SK-N-SH (cell line): ENCODE data around the gene AFF3. TPM values are rescaled to one million over a fixed set of nuclear protein-coding genes. Genes with fewer than 3 reads are reported as not detected.

Source experiments
- CTCF ChIA-PET: fragments of 300-600, 350-600 bp; formaldehyde crosslinking; extraction: SDS; loops from one replicate; lab custom pipeline; 2021; lab: Yijun Ruan, JAX
- POLR2A ChIA-PET: fragments of 350-600 bp; sonication (Branson Sonifier 250); formaldehyde crosslinking; extraction: SDS; loops from one replicate; lab custom pipeline; 2020; ENCODE audit warnings: antibody characterized with exemption, inconsistent platforms; lab: Yijun Ruan, JAX
- DNase-seq: peaks from one replicate; pipeline ENCODE4 v3.0.0; 2012
- H2AFZ ChIP-seq: fragments of 200-600 bp; sonication (generic); 2 replicates; pipeline ENCODE4 v1.8.1; 2016; ENCODE audit warnings: antibody characterized with exemption, mild to moderate bottlenecking, low read depth
- H3F3A ChIP-seq: fragments of 200-600 bp; sonication (generic); replicated peaks from 2 replicates; pipeline ENCODE3; 2016; ENCODE audit warnings: antibody characterized with exemption, mild to moderate bottlenecking; ENCODE audit not compliant: insufficient read depth
- H3K27ac ChIP-seq, 2 experiments: fragments of 200-500 bp in 1 of 2; fragments of 200-600 bp in 1 of 2; sonication (Bioruptor generic) in 1 of 2; sonication (generic), shearing (Covaris generic) in 1 of 2; 2 replicates each; pipeline versions ENCODE4 v1.5.1 to v1.6.1; 2014 to 2016; ENCODE audit warnings: low read depth in 2 of 2, inconsistent platforms in 1 of 2, low read length in 1 of 2, mild to moderate bottlenecking in 1 of 2, mixed read lengths in 1 of 2
- H3K27me3 ChIP-seq: fragments of 200-600 bp; sonication (generic), shearing (Covaris generic); 2 replicates; pipeline ENCODE4 v1.6.1; 2016; ENCODE audit warnings: mixed run types; ENCODE audit not compliant: insufficient read depth
- H3K36me3 ChIP-seq, 2 experiments: fragments of 200-500 bp in 1 of 2; fragments of 200-600 bp in 1 of 2; sonication (Bioruptor generic) in 1 of 2; sonication (generic) in 1 of 2; replicated peaks in 1 of 2; 2 replicates each; pipeline versions ENCODE3 to v1.5.1; 2014 to 2016; ENCODE audit warnings: low read length in 1 of 2, mild to moderate bottlenecking in 1 of 2; ENCODE audit not compliant: insufficient read depth in 2 of 2, control insufficient read depth in 1 of 2
- H3K4me1 ChIP-seq, 2 experiments: fragments of 200-500 bp in 1 of 2; fragments of 200-600 bp in 1 of 2; sonication (Bioruptor generic) in 1 of 2; sonication (generic), shearing (Covaris generic) in 1 of 2; 2 replicates each; pipeline versions ENCODE4 v1.5.1 to v1.6.1; 2014 to 2016; ENCODE audit warnings: low read depth in 1 of 2, low read length in 1 of 2, mixed run types in 1 of 2; ENCODE audit not compliant: insufficient read depth in 2 of 2, control insufficient read depth in 1 of 2
- H3K4me2 ChIP-seq: fragments of 200-600 bp; sonication (generic), shearing (Covaris generic); 2 replicates; pipeline ENCODE4 v1.6.1; 2017; ENCODE audit warnings: mixed run types
- H3K4me3 ChIP-seq, 2 experiments: fragments of 200-500 bp in 1 of 2; fragments of 200-600 bp in 1 of 2; sonication (Bioruptor generic) in 1 of 2; sonication (generic), shearing (Covaris generic) in 1 of 2; 2 replicates each; pipeline versions ENCODE4 v1.5.1 to v1.8.1; 2014 to 2016; ENCODE audit warnings: low read depth in 2 of 2, inconsistent platforms in 1 of 2, low read length in 1 of 2, mild to moderate bottlenecking in 1 of 2, mixed read lengths in 1 of 2, moderate library complexity in 1 of 2
- H3K79me2 ChIP-seq: fragments of 200-600 bp; sonication (generic); 2 replicates; pipeline ENCODE4 v1.8.1; 2017; ENCODE audit warnings: mild to moderate bottlenecking; ENCODE audit not compliant: insufficient read depth
- H3K9ac ChIP-seq: fragments of 200-600 bp; sonication (generic); 2 replicates; pipeline ENCODE4 v1.6.1; 2017; ENCODE audit warnings: mixed run types
- H3K9me2 ChIP-seq: fragments of 200-600 bp; sonication (generic); 2 replicates; pipeline ENCODE4 v1.6.1; 2017; ENCODE audit warnings: mixed run types
- H3K9me3 ChIP-seq: fragments of 200-600 bp; sonication (generic); 2 replicates; pipeline ENCODE4 v1.6.1; 2017; ENCODE audit warnings: mixed run types, mild to moderate bottlenecking, moderate library complexity
- H4K20me1 ChIP-seq: fragments of 200-600 bp; sonication (generic); 2 replicates; pipeline ENCODE4 v1.6.1; 2017; ENCODE audit warnings: mild to moderate bottlenecking, mixed run types; ENCODE audit not compliant: insufficient read depth
- EP300 ChIP-seq, 2 experiments: IDR thresholded peaks; 2 replicates each; pipeline versions ENCODE4 v1.4.0 to v1.6.1; 2012; ENCODE audit warnings: borderline replicate concordance in 1 of 2, low read depth in 1 of 2, low read length in 1 of 2
- FOSL2 ChIP-seq: IDR thresholded peaks from 2 replicates; pipeline ENCODE4 v1.4.0; 2012; ENCODE audit warnings: low read depth, mild to moderate bottlenecking, moderate library complexity, borderline replicate concordance
- GABPA ChIP-seq: IDR thresholded peaks from 2 replicates; pipeline ENCODE4 v1.4.0; 2012; ENCODE audit warnings: low read depth, mild to moderate bottlenecking
- GATA2 ChIP-seq: sonication (generic); formaldehyde crosslinking; IDR thresholded peaks from 2 replicates; pipeline ENCODE4 v1.5.0; 2020; ENCODE audit warnings: mild to moderate bottlenecking, missing genetic modification reagents
- IRF3 ChIP-seq: fragments of 150-350 bp; IDR thresholded peaks from 2 replicates; pipeline ENCODE4 v1.6.1; 2016; ENCODE audit warnings: mild to moderate bottlenecking, low read depth, low read length
- JUND ChIP-seq: IDR thresholded peaks from 2 replicates; pipeline ENCODE4 v1.4.0; 2012
- MAX ChIP-seq: IDR thresholded peaks from 2 replicates; pipeline ENCODE4 v1.4.0; 2012; ENCODE audit warnings: low read depth
- NFIC ChIP-seq: IDR thresholded peaks from 2 replicates; pipeline ENCODE4 v1.4.0; 2012; ENCODE audit warnings: borderline replicate concordance
- PBX3 ChIP-seq: IDR thresholded peaks from 2 replicates; pipeline ENCODE4; 2012
- POLR2AphosphoS5 ChIP-seq: IDR thresholded peaks from 2 replicates; pipeline ENCODE4 v1.6.1; 2012; ENCODE audit warnings: low read depth, low read length
- RAD21 ChIP-seq: IDR thresholded peaks from 2 replicates; pipeline ENCODE4 v1.6.1; 2012; ENCODE audit warnings: mild to moderate bottlenecking, low read length
- REST ChIP-seq: IDR thresholded peaks from 2 replicates; pipeline ENCODE4 v1.6.1; 2012; ENCODE audit warnings: mild to moderate bottlenecking, low read depth, low read length, moderate library complexity
- RFX5 ChIP-seq: IDR thresholded peaks from 2 replicates; pipeline ENCODE4 v1.6.1; 2012; ENCODE audit warnings: mild to moderate bottlenecking, improper control_type of control experiment, low read length
- SIN3A ChIP-seq: IDR thresholded peaks from 2 replicates; pipeline ENCODE4 v1.6.1; 2012; ENCODE audit warnings: low read depth, mild to moderate bottlenecking, low read length, moderate library complexity, borderline replicate concordance
- TAF1 ChIP-seq: IDR thresholded peaks from 2 replicates; pipeline ENCODE4 v1.6.1; 2012; ENCODE audit warnings: low read depth, mild to moderate bottlenecking, low read length, moderate library complexity, borderline replicate concordance
- TCF12 ChIP-seq: IDR thresholded peaks from 2 replicates; pipeline ENCODE4 v1.4.0; 2012
- USF1 ChIP-seq: IDR thresholded peaks from 2 replicates; pipeline ENCODE4 v1.4.0; 2012; ENCODE audit warnings: low read depth, borderline replicate concordance
- WGBS: methylation state at CpG from one replicate; pipeline ENCODE4 v1.1.6; 2017; ENCODE audit warnings: low lambda C conversion rate; 5-methylcytosine and 5-hydroxymethylcytosine counted together
- polyA plus RNA-seq, 3 experiments: library from polyadenylated mRNA; depleted of rRNA; stranded (reverse); fragments of >200 nt; gene quantifications; 2 replicates each; pipeline ENCODE4 v1.2.3, GENCODE V29; 2012

AFF3 gene
- polyA plus RNA-seq, 1 of the 3 experiments (the other 2 are of a cell fraction), result 0.36 TPM

GRCh38 chr2:100063459-100063953 lies 78.9 kb downstream of the AFF3 start:
- H3K79me2 ChIP-seq, result no peaks in the 10 kb centered on the region
- POLR2A ChIA-PET, result no interaction called here
- no peak overlapping the region for H2AFZ ChIP-seq
- no peaks in the 10 kb centered on the region for H3F3A ChIP-seq
- no peaks in the 10 kb centered on the region for H4K20me1 ChIP-seq
- H3K4me3 ChIP-seq, result no peak overlapping the region
- H3K9ac ChIP-seq, result no peak overlapping the region
- H3K36me3 ChIP-seq, result no peaks in the 10 kb centered on the region
- no peaks in the 10 kb centered on the region for H3K27me3 ChIP-seq
- H3K4me1 ChIP-seq, result peaks cover 0 to 8% of the 10 kb centered on the region in 2 experiments; a peak in 2 of 4 replicates
- H3K9me2 ChIP-seq, result no peaks in the 10 kb centered on the region
- no peak overlapping the region for H3K4me2 ChIP-seq
- DNase-seq, result no peak
- no peaks in the 10 kb centered on the region for H3K9me3 ChIP-seq
- CTCF ChIA-PET, result no interaction called here
- WGBS, result 86% methylated on average over 5 of the region's 5 CpGs
- H3K27ac ChIP-seq, result no peak overlapping the region
- no peak for TF ChIP-seq JUND
- TF ChIP-seq NFIC, result no peak
- no peak for TF ChIP-seq FOSL2
- no peak for TF ChIP-seq RAD21
- no peak for TF ChIP-seq GATA2 (CRISPR knock-in tag)
- TF ChIP-seq, all 33 proteins: peak for 0

- Histone ChIP-seq H3K27ac (no peak overlapping the region), H3K4me1 (peaks cover 0 to 8% of the 10 kb centered on the region in 2 experiments; a peak in 2 of 4 replicates), H3K36me3 (no peaks in the 10 kb centered on the region), H3K27me3 (no peaks in the 10 kb centered on the region), H3K4me3 (no peak overlapping the region), H3K79me2 (no peaks in the 10 kb centered on the region), H2AFZ (no peak overlapping the region), H3K9me2 (no peaks in the 10 kb centered on the region), H3K9ac (no peak overlapping the region), H3F3A (no peaks in the 10 kb centered on the region), H3K4me2 (no peak overlapping the region), H3K9me3 (no peaks in the 10 kb centered on the region), H4K20me1 (no peaks in the 10 kb centered on the region)
- ChIA-PET CTCF (interaction anchor here (0.6 to 1.4 kb wide), 2 partner anchors 148 to 199 kb away, joined by 3 read pairs; no protein-coding TSS in a partner anchor), POLR2A (no interaction called here)
- no peak for TF ChIP-seq GABPA
- TF ChIP-seq MAX, result no peak
- no peak for TF ChIP-seq POLR2AphosphoS5
- no peak for TF ChIP-seq PBX3
- no peak for TF ChIP-seq TAF1
- TF ChIP-seq EP300 (IDR thresholded peaks at IDR 0.05; ENCODE audit: borderline replicate concordance in 1 of 2, low read depth in 1 of 2, low read length in 1 of 2), result no peak
- no peak for TF ChIP-seq SIN3A
- TF ChIP-seq USF1, result no peak
- no peak for TF ChIP-seq RFX5
- TF ChIP-seq REST, result no peak
- no peak for TF ChIP-seq TCF12
- no peak for TF ChIP-seq JUND
- no peak for TF ChIP-seq IRF3
- DNase-seq, result no peak
- WGBS, result 62% methylated on average over 5 of the region's 5 CpGs
Measured at GRCh38 chr2:100062336-100062735, 80.1 kb downstream of the AFF3 start.
